MM.1S (cell line): ENCODE results near the gene SLC25A25.

Experiments
- CTCF ChIP-seq: fragments of 300-600 bp; sonication (generic); IDR thresholded peaks from 2 replicates; pipeline ENCODE4 v1.5.1; 2016; ENCODE audit warnings: antibody characterized with exemption, low read length, mixed read lengths
- EZH2 ChIP-seq: fragments of 300-600 bp; sonication (generic); optimal IDR thresholded peaks from 2 replicates; pipeline ENCODE3; 2017; ENCODE audit warnings: low read depth, mild to moderate bottlenecking, antibody characterized with exemption, low read length, mixed read lengths
- EZH2phosphoT487 ChIP-seq: fragments of 300-600 bp; sonication (generic); IDR thresholded peaks from 2 replicates; pipeline ENCODE4 v1.6.1; 2018; ENCODE audit warnings: antibody characterized with exemption, low read length

- no peak for TF ChIP-seq CTCF
- TF ChIP-seq EZH2 = no peak
- TF ChIP-seq EZH2phosphoT487 = no peak
These were observed 19.4 kb upstream of the SLC25A25 start for GRCh38 chr9:128048663-128049062.
